NCI-H748 treated with DMSO at 0.1 percent for 48 hours (cell line): Measurements from ENCODE around the gene CTSZ.
"Not testable (repeated sequence)": the region's sequence is repeated elsewhere in the genome, so short reads cannot be mapped to it uniquely, and the experiment has no call there.

Source experiments
- DNase-seq: peaks from one replicate; lab custom pipeline; 2025; lab: John Stamatoyannopoulos, UW

The CTSZ gene

GRCh38 chr20:59006864-59007664 is at the start of gene CTSZ:
TSS of gene CTSZ (minus strand) at chr20:59007254. CDS start at chr20:59007128, 126 bp downstream.
- DNase-seq, result no peak

- no peak for DNase-seq
These were observed 48.2 kb upstream of the CTSZ start for GRCh38 chr20:59055302-59055701.

- no peak for DNase-seq
These were observed 44.7 kb upstream of the CTSZ start for GRCh38 chr20:59051666-59052185.

- no peak for DNase-seq
These were observed 43.4 kb upstream of the CTSZ start for GRCh38 chr20:59050437-59050836.

DNA sequence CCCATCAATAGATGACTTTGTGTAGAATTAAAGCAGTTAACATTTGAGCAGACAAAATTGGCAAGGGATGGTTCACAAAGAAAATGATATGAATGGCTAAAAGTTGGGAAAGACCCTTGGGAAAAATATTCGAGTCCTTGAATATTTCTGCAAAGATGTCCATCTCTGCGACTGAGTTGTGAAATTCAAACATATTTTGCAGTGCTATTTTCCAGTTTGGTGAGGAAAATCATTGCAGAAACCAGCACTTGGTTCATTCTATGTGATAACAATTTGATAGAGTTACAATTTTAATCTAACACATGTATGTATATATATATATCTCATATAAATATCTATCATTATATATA is 41.6 kb upstream of the CTSZ start:
- DNase-seq, result no peak

- no peak for DNase-seq
These were observed 41.1 kb upstream of the CTSZ start for GRCh38 chr20:59047938-59048680.

GRCh38 chr20:59046862-59047261 is 39.8 kb upstream of the CTSZ start:
- DNase-seq, result no peak

GRCh38 chr20:59044796-59045195 is 37.7 kb upstream of the CTSZ start:
- no peak for DNase-seq

- DNase-seq, result no peak
These were observed 37.2 kb upstream of the CTSZ start for GRCh38 chr20:59044295-59044694.

DNA sequence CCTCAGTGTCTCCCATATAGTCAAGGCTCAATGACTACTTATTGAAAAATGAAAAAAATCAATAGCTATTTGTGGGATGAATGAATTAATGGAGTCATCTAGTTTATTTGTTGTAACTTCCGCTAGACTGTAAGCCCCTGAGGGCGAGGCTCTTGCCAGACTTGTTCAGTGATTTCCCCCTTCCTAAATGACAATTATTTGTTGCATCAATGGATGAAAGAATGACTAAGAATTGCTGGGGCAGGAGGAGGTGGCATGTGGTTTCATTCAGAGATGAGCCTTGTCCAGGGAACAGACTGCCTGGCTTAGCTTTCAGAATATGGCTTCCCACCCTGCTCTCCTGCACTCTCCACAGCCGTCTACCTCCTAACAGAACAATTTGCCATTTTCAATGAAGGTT is 36.6 kb upstream of the CTSZ start:
- no peak for DNase-seq

DNA sequence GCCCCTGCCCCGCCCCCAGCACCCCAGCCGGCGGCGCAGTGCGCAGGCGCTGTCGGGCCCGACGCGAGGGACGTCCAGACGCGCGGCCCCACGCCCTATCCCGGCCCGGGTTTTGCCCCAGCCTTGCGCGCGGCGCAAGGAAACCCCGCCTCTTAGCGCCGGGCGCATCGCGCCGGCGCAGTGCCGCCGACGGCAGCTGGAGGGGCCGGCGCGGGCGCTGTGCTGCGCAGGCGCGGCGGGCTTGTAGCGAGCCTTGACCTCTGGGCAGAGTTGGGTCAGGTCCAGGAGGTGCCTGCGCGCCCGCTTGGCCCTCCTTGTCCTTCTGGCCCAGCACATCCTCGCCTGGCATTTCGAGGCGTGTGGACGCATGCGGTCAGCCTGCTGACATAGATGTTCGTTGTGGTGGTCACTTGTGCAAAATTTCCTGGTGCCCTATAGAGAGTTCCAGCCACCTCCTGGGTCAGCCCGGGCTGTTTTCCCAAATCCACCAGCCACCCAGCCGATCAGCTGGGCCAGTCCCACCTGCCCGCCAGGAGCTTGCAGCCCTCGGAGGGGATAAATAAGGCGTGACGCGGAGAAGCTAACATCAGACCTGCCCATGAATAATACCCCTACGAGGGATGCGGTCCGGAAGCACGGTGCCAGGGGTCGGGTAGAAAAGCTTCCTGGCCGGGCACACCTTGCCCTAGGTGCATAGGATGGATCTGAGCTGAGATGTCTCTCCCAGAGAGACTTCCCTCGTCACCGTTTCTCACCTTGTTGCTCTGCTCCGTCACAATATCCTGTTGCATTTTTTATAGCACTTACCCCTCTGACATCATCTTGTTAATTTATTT is 36.0 kb upstream of the CTSZ start:
- DNase-seq, result peak; percentile 52

DNA sequence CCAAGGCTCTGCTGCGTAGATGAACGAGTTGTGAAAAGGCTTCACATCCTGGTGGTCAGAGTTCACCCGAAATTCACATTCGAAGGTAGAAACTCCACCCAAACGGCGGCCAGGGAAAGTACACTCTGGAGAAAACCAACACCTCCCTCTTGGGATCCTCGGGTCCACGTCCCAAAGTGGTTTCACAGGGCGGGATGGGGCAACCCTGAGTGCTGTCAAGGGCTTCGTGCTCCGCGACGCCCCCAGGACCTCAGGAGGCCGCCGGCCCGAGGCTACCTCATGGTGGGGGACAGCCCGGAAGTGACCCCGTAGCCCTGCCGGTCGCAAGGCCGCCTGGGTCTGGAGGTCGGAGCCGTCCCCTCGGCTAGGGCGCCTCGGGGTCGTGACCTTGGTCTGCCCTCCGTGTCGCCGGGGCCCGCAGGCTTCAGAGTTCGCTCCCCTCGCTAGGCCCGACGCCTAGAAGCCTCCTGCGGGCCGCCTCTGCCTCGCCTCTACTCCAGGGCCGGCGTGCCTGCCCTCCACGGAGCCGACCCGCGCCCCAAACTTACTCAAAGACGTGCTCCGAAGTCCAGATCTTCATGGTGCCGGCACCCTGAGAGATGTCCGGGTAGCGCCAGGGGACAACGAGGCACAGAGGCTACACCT is 35.2 kb upstream of the CTSZ start, which contains the start of gene PRELID3B:
Gene PRELID3B, minus strand, starts transcription at position 636 of the 645 bp plus-strand sequence. Its CDS starts 56 bp downstream, at position 580.
- no peak for DNase-seq

DNA sequence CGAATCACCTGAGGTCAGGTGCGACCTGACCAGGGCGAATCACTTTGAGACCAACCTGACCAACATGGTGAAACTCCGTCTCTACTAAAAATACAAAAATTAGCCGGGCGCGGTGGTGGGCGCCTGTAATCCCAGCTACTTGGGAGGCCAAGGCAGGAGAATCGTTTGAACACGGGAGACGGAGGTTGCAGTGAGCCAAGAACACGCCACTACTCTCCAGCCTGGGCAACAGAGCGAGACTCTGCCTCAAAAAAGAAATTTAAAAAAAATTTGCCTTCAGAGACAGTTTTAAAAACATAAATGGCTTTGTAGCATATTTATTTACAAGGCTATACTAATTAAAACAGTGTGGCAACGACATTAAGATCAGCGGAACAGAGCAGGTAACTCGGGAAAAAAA is 34.4 kb upstream of the CTSZ start:
- DNase-seq, result not testable (repeated sequence)

DNA sequence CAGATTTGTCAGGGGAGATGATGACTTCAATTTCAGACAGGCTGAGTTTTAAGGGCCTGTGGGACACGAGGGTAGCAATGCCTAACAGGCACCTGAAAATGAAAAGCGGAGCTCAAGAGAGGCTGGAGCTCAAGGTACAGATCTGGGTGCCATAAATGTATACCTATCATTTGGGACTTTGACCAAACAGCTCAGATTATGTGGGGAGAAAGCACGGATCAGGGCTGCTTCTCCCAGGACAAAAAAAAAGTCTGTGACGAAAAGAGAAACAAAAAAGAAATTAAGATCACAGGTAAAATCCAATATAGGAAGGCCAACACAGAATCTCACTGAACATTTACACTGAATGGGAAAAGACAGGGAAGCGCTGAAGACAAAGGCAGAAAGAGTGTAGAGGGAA is 33.6 kb upstream of the CTSZ start:
- no peak for DNase-seq

- DNase-seq, result no peak
These were observed 32.2 kb upstream of the CTSZ start for GRCh38 chr20:59039233-59039632.

DNA sequence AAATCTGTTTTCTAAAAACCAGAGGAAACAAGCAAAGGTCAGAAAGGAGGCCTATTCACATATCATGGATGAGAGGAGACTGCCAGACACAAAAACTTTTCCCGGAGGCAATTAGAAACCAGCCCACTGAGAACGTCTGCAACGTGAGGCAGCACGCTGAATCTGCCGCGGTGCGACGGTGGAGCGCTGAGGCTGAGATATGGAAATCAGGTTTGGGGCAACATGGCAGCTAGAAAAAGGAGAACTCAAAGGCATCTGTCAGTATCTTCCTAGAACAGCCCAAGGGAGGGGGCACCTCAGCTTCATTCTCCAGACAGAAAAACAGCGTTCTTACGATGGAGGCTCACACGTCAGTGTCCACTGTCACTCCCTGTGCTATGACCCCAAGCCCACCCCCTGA is 30.3 kb upstream of the CTSZ start:
- no peak for DNase-seq

DNA sequence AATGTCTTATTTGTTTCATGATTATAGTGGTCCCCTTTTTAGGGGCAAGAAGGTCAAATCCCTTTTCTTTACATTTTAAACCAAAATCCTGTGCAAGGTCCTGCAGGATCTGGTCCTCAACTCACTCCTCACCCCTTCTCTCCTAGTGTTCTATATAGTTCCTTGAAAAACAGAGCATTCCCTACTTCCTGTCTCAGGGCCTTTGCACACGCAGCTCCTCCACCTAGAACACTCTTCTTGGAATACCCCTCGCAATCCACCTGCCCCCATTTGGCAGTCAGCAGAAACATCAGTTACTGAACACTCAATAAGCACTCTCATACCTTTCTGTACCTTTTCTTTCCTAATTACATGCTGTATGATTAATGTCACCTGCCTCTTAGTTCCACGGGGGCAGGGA is 28.3 kb upstream of the CTSZ start:
- no peak for DNase-seq

DNA sequence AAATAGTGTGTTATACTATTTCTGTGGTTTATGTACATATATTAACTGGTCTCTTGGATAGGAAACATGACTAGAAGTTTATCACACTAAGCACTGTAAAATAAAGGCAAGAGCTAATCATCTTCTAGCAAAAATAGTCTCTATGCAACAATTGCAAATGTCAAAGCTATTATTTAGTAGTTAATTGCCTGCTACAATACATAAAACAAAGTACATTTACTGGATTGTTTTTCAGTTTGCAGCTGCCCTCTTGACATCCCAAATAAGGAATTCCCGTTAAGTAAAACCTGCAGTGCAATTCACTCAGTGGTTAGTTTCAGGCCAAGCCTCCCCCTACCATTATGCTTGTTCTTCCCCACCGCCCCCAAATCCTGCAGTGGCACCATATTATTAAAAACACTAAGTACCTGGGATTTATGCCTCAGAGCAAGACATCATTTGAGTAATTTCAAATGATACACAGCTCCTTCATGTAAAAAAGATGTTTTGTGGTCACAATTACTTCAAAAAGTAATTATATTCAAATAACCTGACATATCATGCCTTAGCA is 26.6 kb upstream of the CTSZ start:
- no peak for DNase-seq

GRCh38 chr20:59033093-59033492 is 26.0 kb upstream of the CTSZ start:
- DNase-seq, result no peak

DNA sequence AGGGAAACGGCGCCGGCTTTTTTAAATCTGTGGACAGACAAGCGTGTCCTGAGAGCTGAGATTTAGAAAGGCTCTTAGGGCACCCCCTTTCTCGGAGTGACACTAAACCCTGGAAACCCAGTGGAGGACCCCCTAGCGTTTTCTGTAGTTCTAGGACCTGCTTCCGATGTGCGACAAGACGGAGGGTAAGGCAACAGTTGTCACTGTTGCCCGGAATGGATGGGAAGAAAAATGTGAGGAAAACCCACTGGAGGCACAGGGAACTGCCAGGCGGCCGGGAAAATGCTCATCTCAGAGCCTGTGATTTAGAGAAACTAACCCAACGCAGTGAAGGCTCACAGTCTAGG is 25.6 kb upstream of the CTSZ start:
- peak; percentile 49 for DNase-seq

- DNase-seq, result peak; percentile 88
These were observed 25.1 kb upstream of the CTSZ start, which contains the start of gene ATP5F1E for GRCh38 chr20:59032023-59032712. TSS of gene ATP5F1E (minus strand) at chr20:59032335. CDS start at chr20:59032251, 84 bp downstream.
